ENCODE results near the gene DDT.
"Not testable (repeated sequence)": the region's sequence is repeated elsewhere in the genome, so short reads cannot be mapped to it uniquely, and the experiment has no call there.

The DDT gene

DNA sequence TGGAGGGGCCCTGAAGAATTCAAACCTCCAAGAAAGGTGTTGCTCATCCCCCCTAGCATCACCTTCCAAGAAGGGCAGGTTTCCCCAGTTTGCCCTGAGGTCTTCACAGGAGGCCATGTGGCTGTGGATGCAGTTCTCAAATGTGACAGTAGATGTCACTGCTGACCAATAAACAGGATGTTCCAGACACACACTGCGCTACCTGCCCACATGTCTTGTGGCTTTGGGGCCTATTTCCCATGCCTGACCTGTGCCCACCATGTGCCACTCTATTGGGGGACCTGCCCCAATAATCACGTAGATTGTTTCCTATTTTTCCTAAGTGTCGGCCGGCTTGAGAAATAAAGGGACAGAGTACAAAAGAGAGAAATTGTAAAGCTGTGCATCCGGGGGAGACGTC lies 10.2 kb upstream of the DDT start:
- Histone ChIP-seq H3K4me1 (ENCODE audit: low read depth, poor library complexity, severe bottlenecking) (no peaks in the 10 kb centered on the region), H3K27me3 (ENCODE audit: insufficient read depth, low read depth) (no peaks in the 10 kb centered on the region), H3K4me3 (IDR thresholded peaks at IDR 0.05; ENCODE audit: insufficient read depth, low read depth, low read length) (no peak overlapping the region), H3K4me2 (no peak overlapping the region), H3K79me2 (ENCODE audit: insufficient read depth, low read depth) (no peaks in the 10 kb centered on the region), H2AFZ (ENCODE audit: low read depth) (no peak overlapping the region), H4K20me1 (ENCODE audit: insufficient read depth) (no peaks in the 10 kb centered on the region), H3K9ac (no peak overlapping the region), H3K36me3 (ENCODE audit: insufficient read depth) (no peaks in the 10 kb centered on the region), H3K27ac (no peak overlapping the region)
- TF ChIP-seq, protein P1, sequence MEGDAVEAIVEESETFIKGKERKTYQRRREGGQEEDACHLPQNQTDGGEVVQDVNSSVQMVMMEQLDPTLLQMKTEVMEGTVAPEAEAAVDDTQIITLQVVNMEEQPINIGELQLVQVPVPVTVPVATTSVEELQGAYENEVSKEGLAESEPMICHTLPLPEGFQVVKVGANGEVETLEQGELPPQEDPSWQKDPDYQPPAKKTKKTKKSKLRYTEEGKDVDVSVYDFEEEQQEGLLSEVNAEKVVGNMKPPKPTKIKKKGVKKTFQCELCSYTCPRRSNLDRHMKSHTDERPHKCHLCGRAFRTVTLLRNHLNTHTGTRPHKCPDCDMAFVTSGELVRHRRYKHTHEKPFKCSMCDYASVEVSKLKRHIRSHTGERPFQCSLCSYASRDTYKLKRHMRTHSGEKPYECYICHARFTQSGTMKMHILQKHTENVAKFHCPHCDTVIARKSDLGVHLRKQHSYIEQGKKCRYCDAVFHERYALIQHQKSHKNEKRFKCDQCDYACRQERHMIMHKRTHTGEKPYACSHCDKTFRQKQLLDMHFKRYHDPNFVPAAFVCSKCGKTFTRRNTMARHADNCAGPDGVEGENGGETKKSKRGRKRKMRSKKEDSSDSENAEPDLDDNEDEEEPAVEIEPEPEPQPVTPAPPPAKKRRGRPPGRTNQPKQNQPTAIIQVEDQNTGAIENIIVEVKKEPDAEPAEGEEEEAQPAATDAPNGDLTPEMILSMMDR (conservative IDR thresholded peaks at IDR 0.05; ENCODE audit: low read depth, low read length), result peak; percentile 70

GRCh38 chr22:23980567-23980966 lies 6.3 kb upstream of the DDT start:
- H3K4me3 ChIP-seq (IDR thresholded peaks at IDR 0.05; ENCODE audit: insufficient read depth, low read depth, low read length), result not testable (repeated sequence)

GRCh38 chr22:23979557-23980240 lies 5.5 kb upstream of the DDT start, which contains the start of gene GSTT2:
TSS of gene GSTT2 (plus strand) at chr22:23980134.
- not testable (repeated sequence) for H3K36me3 ChIP-seq (ENCODE audit: insufficient read depth); H3K9ac ChIP-seq; H3K4me3 ChIP-seq (IDR thresholded peaks at IDR 0.05; ENCODE audit: insufficient read depth, low read depth, low read length); H3K27ac ChIP-seq; H3K27me3 ChIP-seq (ENCODE audit: insufficient read depth, low read depth); H4K20me1 ChIP-seq (ENCODE audit: insufficient read depth); H2AFZ ChIP-seq (ENCODE audit: low read depth); H3K79me2 ChIP-seq (ENCODE audit: insufficient read depth, low read depth); H3K4me1 ChIP-seq (ENCODE audit: low read depth, poor library complexity, severe bottlenecking); H3K4me2 ChIP-seq

More at GRCh38 chr22:23980567-23980966, 6.3 kb upstream of the DDT start:
- H3K4me1 ChIP-seq (ENCODE audit: low read depth, poor library complexity, severe bottlenecking); H3K27me3 ChIP-seq (ENCODE audit: insufficient read depth, low read depth); H3K9ac ChIP-seq; H3K4me2 ChIP-seq; H3K79me2 ChIP-seq (ENCODE audit: insufficient read depth, low read depth); H2AFZ ChIP-seq (ENCODE audit: low read depth); H3K27ac ChIP-seq; H3K36me3 ChIP-seq (ENCODE audit: insufficient read depth); H4K20me1 ChIP-seq (ENCODE audit: insufficient read depth): not testable (repeated sequence)

DNA sequence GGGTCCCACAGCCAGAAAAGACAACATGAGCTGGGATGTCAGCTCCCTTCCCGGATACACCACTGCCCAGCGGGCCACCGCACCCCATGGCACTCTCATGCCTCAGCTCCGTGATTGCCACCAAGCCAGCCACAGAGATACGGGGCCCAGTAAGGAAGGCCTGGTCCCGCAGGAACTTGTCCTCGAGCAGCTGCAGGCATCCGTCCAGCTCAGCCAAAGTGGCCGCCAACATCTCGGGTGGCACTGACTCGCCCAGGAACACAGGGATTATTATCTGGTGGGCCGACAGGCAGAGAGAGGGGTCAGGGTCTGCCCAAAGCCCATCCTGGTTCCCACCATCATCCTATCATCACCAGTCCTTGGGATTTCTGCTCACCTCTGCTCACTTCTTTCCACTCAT lies 3.1 kb upstream of the DDT start:
- H3K27me3 ChIP-seq (ENCODE audit: insufficient read depth, low read depth); H3K9ac ChIP-seq; H3K79me2 ChIP-seq (ENCODE audit: insufficient read depth, low read depth); H2AFZ ChIP-seq (ENCODE audit: low read depth); H4K20me1 ChIP-seq (ENCODE audit: insufficient read depth); H3K4me2 ChIP-seq; H3K4me3 ChIP-seq (IDR thresholded peaks at IDR 0.05; ENCODE audit: insufficient read depth, low read depth, low read length); H3K27ac ChIP-seq; H3K4me1 ChIP-seq (ENCODE audit: low read depth, poor library complexity, severe bottlenecking); H3K36me3 ChIP-seq (ENCODE audit: insufficient read depth): not testable (repeated sequence)

DNA sequence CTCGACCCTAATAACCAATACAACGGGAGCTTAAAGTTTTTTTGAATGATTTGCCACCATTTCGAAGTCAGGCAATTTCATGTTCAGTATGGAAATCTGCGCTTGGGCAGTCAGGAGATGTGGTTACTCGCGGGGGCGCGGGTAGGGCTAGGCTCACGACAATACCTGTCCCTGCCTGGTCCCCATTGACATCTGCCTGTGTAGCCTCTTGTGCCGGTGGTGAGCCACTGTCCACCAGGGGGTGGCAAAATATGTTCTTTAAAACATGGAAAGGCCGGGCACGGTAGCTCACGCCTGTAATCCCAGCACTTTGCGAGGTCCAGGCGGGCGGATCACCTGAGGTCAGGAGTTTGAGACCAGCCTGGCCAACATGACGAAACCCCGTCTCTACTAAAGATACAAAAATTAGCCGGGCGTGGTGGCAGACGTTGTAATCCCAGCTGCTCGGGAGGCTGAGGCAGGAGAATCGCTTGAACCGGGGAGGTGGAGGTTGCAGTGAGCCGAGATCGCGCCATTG lies 653 bp upstream of the DDT start:
- not testable (repeated sequence) for H2AFZ ChIP-seq (ENCODE audit: low read depth); H3K4me1 ChIP-seq (ENCODE audit: low read depth, poor library complexity, severe bottlenecking); H3K27ac ChIP-seq; H3K4me2 ChIP-seq; H4K20me1 ChIP-seq (ENCODE audit: insufficient read depth); H3K27me3 ChIP-seq (ENCODE audit: insufficient read depth, low read depth); H3K9ac ChIP-seq; H3K79me2 ChIP-seq (ENCODE audit: insufficient read depth, low read depth); H3K4me3 ChIP-seq (IDR thresholded peaks at IDR 0.05; ENCODE audit: insufficient read depth, low read depth, low read length); H3K36me3 ChIP-seq (ENCODE audit: insufficient read depth)

DNA sequence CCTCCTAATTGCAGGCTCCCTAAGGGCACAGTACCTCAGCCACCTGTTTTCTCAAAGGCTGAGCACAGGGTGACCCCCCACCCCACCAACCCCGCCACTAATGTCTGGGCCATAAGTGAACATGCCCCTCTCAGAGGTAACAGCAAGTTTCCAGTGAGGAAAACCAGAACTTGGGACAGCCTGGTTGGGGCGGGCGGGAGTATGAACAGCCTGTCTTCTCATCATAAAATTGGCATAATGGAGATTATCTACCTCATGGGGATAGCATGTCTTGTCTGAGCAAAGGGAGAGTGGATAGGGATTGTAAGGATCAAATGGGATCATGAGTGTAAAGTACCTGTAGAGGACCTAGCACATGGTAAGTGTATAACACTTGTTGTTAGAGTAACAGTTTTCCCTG lies 2.3 kb downstream of the DDT start:
- not testable (repeated sequence) for H4K20me1 ChIP-seq (ENCODE audit: insufficient read depth); H3K4me3 ChIP-seq (IDR thresholded peaks at IDR 0.05; ENCODE audit: insufficient read depth, low read depth, low read length); H3K36me3 ChIP-seq (ENCODE audit: insufficient read depth); H3K4me1 ChIP-seq (ENCODE audit: low read depth, poor library complexity, severe bottlenecking); H3K27ac ChIP-seq; H2AFZ ChIP-seq (ENCODE audit: low read depth); H3K4me2 ChIP-seq; H3K79me2 ChIP-seq (ENCODE audit: insufficient read depth, low read depth); H3K27me3 ChIP-seq (ENCODE audit: insufficient read depth, low read depth); H3K9ac ChIP-seq

All from KMS-11 (cell line).